HG02973 (cell line): Measurements from ENCODE around the gene OPCML.

Experiments
- ATAC-seq: cut with Tn5 transposase; IDR thresholded peaks from one replicate; pipeline ENCODE4 v1.9.1; 2021; ENCODE audit warnings: moderate library complexity; ENCODE audit not compliant: unreplicated experiment

The OPCML gene

GRCh38 chr11:133202816-133203215 is 329.5 kb downstream of the OPCML start:
- ATAC-seq, result no peak

DNA sequence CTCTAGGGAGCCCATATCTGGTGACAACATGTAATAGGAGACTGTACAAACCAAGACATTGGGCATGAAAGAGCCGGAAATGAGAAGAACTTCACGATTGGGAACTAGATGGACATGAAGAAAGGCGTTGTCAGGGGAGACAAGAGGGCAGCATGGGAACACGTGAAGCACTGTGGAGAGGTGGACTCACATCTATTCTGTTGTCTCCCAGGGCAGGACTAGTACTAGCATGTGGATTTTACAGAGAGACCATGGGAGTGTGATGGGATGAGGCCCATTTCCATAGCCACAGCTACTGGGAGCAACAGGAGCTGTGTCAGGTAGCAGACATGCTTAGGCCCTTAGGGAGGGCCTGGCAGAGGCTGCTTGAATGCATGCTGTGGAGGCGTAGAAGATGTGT is 333.9 kb downstream of the OPCML start:
- no peak for ATAC-seq

GRCh38 chr11:133197425-133197824 is 334.9 kb downstream of the OPCML start:
- ATAC-seq, result no peak

- no peak for ATAC-seq
Observed at GRCh38 chr11:133191931-133192330, 340.4 kb downstream of the OPCML start.

DNA sequence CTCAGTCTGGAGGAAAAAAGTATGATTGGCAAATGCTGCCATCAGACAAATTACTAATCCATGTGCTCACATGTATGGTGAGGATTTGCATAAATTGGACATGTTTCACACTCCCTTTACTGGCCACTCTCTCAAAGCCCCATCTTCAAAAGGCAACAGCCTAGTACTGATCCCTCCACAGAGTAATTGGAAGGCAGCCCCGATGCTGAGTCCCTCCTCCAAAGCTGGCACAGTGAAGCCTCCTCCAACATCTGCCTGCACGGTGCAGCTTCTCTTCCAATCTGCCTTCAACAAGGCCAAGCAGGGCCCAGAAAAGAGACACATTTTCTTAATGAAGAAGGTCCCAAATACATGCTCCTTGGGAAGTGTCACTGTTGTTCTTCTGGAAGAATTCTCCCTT is 350.6 kb downstream of the OPCML start:
- ATAC-seq, result no peak

- ATAC-seq, result no peak
Observed at GRCh38 chr11:133181066-133181465, 351.2 kb downstream of the OPCML start.

GRCh38 chr11:133180201-133180600 is 352.1 kb downstream of the OPCML start:
- no peak for ATAC-seq

- ATAC-seq, result no peak
Observed at GRCh38 chr11:133176748-133177147, 355.6 kb downstream of the OPCML start.

DNA sequence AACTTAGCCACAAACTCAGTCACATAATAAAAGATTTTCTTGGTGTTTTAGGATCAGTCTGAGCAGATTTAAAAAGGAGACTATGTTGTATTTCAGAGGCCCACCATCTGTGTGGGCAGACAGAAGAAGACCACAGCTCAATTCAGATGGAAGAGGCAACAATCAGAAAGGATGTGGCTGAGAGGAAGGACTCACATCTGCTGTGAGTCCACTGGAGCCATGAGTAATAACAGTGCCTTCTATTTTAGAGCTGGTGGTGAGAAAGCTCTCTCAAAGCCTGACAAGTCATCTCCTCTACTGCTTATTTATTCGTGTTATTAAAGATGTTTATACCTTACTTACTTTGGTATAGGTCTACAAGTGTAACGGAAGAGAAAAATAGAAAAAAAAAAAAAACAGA is 357.2 kb downstream of the OPCML start:
- peak; percentile 90 for ATAC-seq

DNA sequence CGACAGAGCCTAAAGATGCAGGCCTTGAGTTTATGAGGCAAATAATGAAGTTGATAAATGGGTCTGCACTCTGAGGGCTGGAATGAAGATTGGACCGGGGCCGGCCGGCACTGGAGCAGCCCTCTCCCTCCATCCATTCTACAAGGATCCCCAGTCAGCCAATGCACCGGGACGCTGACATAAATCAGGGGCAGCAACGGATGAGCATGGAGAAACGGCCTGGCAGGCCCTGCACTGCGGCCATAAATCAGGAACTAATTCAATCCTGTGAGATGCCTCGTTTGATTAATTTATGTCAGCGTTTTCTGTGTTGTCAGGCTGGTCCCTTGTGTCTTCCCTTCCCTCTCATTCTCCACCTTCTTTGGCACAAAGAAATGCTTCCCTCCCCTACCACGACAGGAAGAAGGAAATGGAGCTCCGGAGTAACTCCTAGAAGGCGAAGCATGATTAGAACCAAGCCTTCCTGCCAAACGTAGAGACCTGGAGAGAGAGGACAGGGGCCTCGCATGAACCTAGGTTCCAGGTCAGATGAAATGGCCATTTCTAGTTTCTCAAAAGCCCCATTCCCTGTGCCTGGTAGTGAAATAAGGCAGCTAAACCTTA is 358.4 kb downstream of the OPCML start:
- ATAC-seq, result no peak

DNA sequence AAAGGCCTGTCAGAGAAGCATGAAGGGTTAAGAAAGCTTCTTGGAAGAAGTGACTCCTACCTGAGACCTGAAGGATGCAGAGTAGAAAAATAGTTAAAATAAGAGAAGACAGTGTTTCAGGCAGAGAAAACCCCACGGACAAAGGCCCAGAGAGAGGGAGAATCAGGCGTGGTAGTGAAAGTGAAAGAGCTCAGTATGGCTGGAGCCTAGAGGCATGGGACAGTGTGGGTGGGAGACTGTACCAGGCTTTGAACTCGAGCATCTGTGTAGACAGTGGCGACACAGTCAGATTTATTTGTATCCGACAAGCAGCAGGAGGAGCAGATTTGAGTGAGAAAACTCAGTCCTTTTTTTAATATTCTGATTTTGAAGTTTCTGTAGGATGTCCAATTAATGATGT is 360.0 kb downstream of the OPCML start:
- ATAC-seq, result peak; percentile 42

DNA sequence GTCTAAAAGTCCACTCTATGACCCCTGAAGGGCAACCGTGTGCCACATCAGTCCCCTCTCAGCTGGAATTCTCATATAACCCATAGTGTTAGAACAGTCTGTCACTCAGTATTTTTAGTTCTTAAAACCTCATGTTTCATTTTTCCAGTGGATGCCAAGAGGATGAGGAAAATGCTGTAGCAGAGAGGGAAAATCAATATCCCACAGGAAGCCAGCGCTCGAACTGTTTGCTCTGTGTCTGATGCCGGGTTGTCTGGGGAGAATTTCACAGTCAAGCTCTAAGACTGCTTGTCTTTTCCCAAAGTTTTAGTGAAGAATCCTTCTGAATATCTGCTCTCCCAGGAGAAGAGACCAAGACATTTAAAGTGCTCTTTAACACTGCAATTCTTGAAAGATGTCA is 360.9 kb downstream of the OPCML start:
- no peak for ATAC-seq

DNA sequence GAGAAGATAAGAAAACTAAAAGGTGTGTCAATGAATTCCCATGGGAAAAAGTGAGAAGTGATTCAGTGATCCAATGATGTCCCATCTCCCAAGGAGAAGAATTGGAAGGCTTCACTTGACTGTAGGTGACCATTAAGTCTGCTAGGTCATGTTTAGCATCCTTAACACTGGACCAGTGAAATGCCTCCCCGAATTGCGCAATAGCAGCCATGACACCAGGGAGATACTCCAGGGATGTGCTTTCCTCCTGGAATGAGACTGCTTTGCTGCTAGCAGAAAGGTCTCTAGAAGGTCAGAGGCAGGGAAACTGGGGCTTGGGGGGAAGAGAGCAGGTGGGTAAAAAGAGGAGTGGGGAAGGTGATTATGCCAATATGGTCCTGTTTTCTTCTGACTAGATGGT is 364.3 kb downstream of the OPCML start:
- no peak for ATAC-seq

DNA sequence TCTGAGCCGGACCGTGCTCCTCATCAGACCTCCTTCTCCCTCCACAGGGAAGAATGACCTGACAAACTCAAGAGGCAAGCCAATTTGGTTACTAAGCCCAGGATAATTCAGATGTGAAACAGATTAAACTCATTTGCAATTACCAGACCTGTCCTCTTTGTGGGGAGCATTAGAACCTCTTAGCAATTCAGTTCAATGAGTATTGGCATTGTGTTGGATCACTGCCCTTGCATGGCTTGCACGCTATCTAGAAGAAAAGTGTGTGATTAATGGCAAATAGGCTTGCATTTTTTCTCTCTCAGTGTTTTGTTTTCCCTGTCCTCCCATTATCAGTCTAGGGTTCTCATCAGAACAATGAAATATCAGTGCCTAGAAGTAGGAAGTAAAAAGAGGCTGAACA is 365.6 kb downstream of the OPCML start:
- ATAC-seq, result no peak

DNA sequence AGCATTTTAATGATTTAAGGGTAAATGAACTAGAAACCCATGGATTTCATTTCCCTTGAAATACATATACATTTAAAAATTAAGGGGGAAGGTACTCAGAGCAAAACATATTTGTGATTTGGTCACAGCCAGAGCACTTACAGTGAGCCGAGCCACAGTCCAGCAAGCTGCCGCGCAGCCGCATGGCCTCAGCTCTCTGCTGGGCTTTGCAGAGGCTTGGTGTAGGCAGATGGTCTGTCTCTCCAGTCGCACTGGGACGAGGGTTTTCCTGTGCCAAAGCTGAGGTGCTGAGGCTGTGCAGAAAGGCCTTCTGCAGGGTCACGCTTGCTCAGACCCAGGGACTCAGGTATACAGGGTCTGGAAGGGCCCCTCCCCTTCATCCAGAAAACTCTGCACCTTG is 367.3 kb downstream of the OPCML start:
- no peak for ATAC-seq

DNA sequence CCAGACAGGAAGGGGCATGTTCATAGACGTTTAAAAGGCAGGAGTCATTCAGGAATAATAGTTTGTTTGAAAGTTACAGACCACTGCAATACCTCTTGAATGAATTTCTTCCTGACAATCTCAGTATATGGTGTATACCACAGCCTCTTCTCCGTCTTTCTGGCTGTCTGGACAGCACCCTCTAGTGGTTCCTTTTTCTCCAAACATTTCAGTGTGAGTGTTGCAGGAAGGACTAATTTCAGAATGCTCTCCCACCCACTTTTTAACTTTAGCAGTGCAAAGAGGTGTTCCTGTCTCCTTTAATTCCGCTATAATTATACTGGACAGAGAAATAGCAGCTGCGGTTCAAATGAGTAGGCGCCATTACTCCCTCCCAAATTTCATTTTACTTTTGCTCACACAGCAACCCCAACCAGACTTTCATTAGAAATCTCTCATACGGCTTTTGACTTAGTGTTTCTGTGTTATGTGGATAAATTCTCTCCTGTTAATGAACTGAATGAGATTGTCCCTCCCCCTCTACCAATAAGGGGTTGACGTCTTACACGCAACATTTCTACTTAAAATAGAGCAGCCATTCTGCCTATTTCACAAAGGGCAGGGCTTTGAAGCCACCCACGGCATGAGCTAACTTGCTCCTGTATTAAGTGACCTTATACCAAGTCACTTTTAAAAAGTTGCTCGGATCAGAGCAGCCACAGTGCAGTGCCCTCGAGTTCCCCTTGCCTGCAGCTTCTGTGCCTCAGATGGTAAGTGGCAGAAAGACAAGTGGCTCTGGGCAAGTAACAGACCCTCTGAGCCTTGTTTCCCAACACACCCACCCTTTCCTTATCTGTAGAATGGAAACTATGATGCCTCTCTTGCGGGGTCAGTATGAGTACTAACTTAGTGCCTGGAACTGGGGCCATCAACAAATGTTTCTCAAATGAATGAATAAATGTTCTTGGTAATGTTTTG is 368.6 kb downstream of the OPCML start:
- peak; percentile 69 for ATAC-seq

DNA sequence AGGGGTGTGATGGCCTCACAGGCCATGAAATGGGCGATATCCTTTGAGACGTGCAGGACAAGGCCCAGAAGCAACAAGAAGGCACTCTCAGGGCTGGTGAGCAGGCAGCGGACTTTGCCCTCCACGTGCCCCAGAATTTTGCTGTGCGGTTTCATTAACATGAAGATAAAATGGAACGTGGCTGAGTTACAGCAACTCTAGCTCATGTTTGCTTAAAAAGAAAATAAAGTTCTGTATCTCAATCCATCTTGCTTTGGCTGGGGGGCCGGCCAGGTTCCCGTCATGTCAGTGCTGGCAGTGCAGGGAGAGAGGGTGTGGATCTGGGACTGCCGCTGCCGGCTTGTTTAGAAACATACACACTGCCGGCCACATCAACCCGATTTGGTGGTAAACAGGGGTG is 370.1 kb downstream of the OPCML start:
- no peak for ATAC-seq

DNA sequence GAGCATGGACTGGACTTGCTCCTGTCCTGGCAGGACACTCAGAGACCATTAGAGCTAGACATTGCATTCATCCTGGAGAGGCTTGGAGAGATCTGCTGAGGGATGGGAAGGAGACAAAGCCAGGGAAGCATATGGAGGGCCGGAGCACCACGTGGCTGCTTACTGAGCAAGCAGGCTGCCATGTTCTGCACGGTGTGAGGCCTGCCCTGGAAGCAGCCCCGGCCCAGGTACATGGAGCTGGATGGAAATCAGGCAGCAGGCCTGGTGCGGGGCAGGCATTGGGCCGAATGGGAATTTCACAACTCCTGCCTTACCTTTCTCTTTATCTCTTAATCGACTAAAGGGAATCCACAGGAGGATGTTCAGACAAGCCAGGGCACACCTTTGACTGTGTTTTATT is 371.5 kb downstream of the OPCML start:
- ATAC-seq, result no peak

DNA sequence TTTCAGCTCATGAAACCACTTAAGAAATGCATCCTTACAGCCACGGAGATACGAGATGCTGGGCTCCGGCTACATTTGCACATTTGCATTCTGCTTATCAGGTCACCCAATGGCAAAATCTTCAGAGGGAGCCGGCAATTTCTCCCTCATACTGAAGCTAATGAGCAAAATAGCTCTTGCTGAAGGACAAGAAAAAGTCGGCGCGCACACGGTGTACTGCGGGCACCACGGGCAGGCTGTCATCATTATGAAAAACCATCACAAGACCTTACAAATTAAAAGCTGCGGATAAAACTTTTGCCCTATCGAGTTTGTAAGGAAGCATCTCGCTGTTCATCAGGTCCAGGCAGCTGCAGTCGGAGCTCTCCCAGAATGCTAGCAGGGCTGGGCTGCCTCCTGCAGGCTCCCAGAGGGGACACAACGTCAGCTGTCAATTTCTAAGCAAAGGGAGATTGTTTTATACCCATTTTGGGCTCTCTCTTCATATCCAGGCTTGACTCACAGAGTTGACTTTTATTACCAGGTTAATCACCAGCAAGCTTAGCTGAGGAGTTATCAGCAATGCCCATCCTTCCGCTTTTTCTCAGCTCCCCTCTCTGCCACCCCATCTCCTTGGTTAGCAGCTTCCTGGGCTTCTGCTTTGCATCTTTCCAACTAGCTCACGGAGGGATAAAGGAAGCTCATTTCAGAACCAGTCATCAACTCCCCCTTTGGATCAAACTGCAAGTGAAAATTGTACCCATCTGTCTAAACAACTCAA is 375.1 kb downstream of the OPCML start:
- ATAC-seq, result no peak

DNA sequence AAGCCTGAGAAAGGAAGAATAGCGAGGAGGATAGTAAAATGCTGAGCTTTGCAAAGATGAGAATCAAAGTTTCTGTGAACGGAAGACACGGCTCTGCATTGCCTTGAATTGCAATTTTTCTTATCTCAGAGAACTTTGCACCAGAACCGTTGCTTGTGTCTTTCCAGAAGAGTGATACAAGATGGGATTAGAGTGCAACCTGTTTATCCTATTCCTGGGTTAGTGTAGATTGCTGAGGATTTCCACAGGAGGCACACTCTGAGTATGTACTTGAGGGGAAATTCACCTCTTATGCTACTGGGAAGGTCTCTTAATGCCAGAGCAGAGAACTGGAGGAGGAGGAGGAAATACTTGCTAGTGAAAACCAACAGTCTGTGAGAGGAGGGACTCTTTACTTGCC is 377.5 kb downstream of the OPCML start:
- ATAC-seq, result no peak

GRCh38 chr11:133154076-133154475 is 378.2 kb downstream of the OPCML start:
- no peak for ATAC-seq

GRCh38 chr11:133153031-133153430 is 379.3 kb downstream of the OPCML start:
- ATAC-seq, result no peak
